Hepatocyte (in vitro differentiated cells): ENCODE data around the gene NDFIP2. TPM values are rescaled to one million over a fixed set of nuclear protein-coding genes. Genes with fewer than 3 reads are reported as not detected.

Experiments
- DNase-seq: peaks from one replicate; pipeline ENCODE4 v3.0.0-alpha.2; 2016; ENCODE audit warnings: low spot score
- H2AFZ ChIP-seq: fragments of 200-600 bp; sonication (generic); 2 replicates; pipeline ENCODE4 v1.6.0; 2016; ENCODE audit warnings: antibody characterized with exemption, mild to moderate bottlenecking
- H3K27ac ChIP-seq: fragments of 200-600 bp; sonication (generic); 2 replicates; pipeline ENCODE4 v1.5.1; 2016; ENCODE audit warnings: mild to moderate bottlenecking
- H3K27me3 ChIP-seq: fragments of 200-600 bp; sonication (generic); 2 replicates; pipeline ENCODE4 v1.6.1; 2016
- H3K36me3 ChIP-seq: fragments of 200-600 bp; sonication (generic); replicated peaks from 2 replicates; pipeline ENCODE4 v1.5.1; 2016; ENCODE audit warnings: low read depth; ENCODE audit not compliant: insufficient read depth
- H3K4me1 ChIP-seq: fragments of 200-600 bp; sonication (generic); 2 replicates; pipeline ENCODE4 v1.5.1; 2016; ENCODE audit warnings: mild to moderate bottlenecking, moderate library complexity; ENCODE audit not compliant: insufficient read depth
- H3K4me2 ChIP-seq: fragments of 200-600 bp; sonication (generic); 2 replicates; pipeline ENCODE4 v1.6.0; 2016
- H3K4me3 ChIP-seq: fragments of 200-600 bp; sonication (generic); 2 replicates; pipeline ENCODE4 v1.5.1; 2016; ENCODE audit warnings: mild to moderate bottlenecking
- H3K79me2 ChIP-seq: fragments of 200-600 bp; sonication (generic); 2 replicates; pipeline ENCODE4 v1.6.0; 2017; ENCODE audit warnings: mild to moderate bottlenecking
- H3K9me2 ChIP-seq: fragments of 200-600 bp; sonication (generic); replicated peaks from 2 replicates; pipeline ENCODE4 v1.6.0; 2017; ENCODE audit warnings: mild to moderate bottlenecking; ENCODE audit not compliant: insufficient read depth
- H3K9me3 ChIP-seq: fragments of 200-600 bp; sonication (generic); 2 replicates; pipeline ENCODE4 v1.5.1; 2016; ENCODE audit warnings: low read depth, mild to moderate bottlenecking
- H4K20me1 ChIP-seq: fragments of 200-600 bp; sonication (generic); 2 replicates; pipeline ENCODE4 v1.6.0; 2016; ENCODE audit warnings: mild to moderate bottlenecking; ENCODE audit not compliant: insufficient read depth, poor library complexity, severe bottlenecking
- EZH2 ChIP-seq: fragments of 200-600 bp; sonication (generic); IDR thresholded peaks from 2 replicates; pipeline ENCODE4 v1.6.1; 2016; ENCODE audit warnings: antibody characterized with exemption, mild to moderate bottlenecking, borderline replicate concordance
- EZH2phosphoT487 ChIP-seq: fragments of 200-600 bp; sonication (generic); IDR thresholded peaks from one replicate; pipeline ENCODE4 v1.6.1; 2018; ENCODE audit warnings: antibody characterized with exemption, mild to moderate bottlenecking, low read depth, moderate library complexity; ENCODE audit not compliant: unreplicated experiment, severe bottlenecking
- WGBS: methylation state at CpG from one replicate; pipeline ENCODE4 v1.1.6; 2016; ENCODE audit warnings: low lambda C conversion rate; ENCODE audit errors: missing lambda C conversion rate; 5-methylcytosine and 5-hydroxymethylcytosine counted together
- polyA plus RNA-seq: library from polyadenylated mRNA; unstranded; fragments of >200 nt; fragmentation: Nextera tagmentation; extraction: Ambion mirVana; gene quantifications from 2 replicates; pipeline ENCODE4 v1.2.1, GENCODE V29; 2016
- total RNA-seq: library from RNA; depleted of rRNA; stranded (reverse); fragments of >200 nt; gene quantifications from 2 replicates; pipeline ENCODE4 v1.2.3, GENCODE V29; 2014
- TF ChIP-seq, protein P1 (sequence below): fragments of 200-600 bp; sonication (generic); IDR thresholded peaks from 2 replicates; pipeline ENCODE4 v1.5.1; 2016; ENCODE audit warnings: antibody characterized with exemption, mild to moderate bottlenecking; ENCODE audit not compliant: poor library complexity

The NDFIP2 gene
- total and polyA plus RNA-seq, 2 experiments from 2014 or later = 54.4 to 80.2 TPM

DNA sequence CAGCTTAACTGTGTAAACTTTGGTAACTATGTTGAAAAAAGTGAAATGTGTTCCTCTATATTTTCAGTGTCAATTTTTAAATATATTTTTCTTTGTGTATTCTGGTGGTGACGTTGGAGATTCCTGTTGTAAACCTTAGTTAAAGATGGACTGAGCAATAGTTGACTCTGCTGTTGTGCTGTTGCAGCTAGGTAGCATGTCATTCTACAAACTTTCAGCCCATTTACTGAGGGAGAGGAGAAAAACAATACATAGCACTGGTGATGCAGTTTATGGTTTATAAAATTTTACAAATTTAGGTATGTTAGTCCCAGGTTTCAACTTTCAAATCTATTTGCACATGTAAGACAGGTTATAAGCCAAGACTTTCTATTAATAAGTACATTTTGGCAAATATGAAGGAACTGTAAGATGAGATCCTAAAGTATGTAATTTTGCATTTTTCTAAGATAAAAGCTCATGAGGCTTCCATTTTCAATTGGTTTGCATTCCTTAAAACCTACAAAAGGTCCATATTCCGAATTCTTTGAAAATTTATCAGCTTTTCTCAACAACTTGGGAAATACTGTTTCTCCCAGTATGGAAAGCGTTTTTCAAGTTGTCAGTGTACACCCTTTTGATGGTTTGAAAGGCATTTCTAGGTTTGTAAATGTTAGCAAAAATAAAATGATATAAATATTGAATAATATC is 1.5 kb downstream of the NDFIP2 start:
- TF ChIP-seq EZH2phosphoT487 (no peak), EZH2 (no peak)
- TF ChIP-seq, protein P1, sequence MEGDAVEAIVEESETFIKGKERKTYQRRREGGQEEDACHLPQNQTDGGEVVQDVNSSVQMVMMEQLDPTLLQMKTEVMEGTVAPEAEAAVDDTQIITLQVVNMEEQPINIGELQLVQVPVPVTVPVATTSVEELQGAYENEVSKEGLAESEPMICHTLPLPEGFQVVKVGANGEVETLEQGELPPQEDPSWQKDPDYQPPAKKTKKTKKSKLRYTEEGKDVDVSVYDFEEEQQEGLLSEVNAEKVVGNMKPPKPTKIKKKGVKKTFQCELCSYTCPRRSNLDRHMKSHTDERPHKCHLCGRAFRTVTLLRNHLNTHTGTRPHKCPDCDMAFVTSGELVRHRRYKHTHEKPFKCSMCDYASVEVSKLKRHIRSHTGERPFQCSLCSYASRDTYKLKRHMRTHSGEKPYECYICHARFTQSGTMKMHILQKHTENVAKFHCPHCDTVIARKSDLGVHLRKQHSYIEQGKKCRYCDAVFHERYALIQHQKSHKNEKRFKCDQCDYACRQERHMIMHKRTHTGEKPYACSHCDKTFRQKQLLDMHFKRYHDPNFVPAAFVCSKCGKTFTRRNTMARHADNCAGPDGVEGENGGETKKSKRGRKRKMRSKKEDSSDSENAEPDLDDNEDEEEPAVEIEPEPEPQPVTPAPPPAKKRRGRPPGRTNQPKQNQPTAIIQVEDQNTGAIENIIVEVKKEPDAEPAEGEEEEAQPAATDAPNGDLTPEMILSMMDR = no peak
- H3K27me3 ChIP-seq = no peaks in the 10 kb centered on the region
- peak; percentile 37 for DNase-seq
- peaks cover 49% of the 10 kb centered on the region for H3K79me2 ChIP-seq
- peaks cover 35% of the 10 kb centered on the region for H3K4me1 ChIP-seq
- H3K9me2 ChIP-seq = no peaks in the 10 kb centered on the region
- H3K9me3 ChIP-seq = no peaks in the 10 kb centered on the region
- peak overlapping the region; percentile 69 for H3K4me3 ChIP-seq
- peak overlapping the region; percentile 76 for H3K4me2 ChIP-seq
- H3K27ac ChIP-seq = peak overlapping the region; percentile 96
- H4K20me1 ChIP-seq = no peaks in the 10 kb centered on the region
- H3K36me3 ChIP-seq = peaks cover 3% of the 10 kb centered on the region
- no peak overlapping the region for H2AFZ ChIP-seq
- 63% methylated on average over 3 of the region's 3 CpGs for WGBS

DNA sequence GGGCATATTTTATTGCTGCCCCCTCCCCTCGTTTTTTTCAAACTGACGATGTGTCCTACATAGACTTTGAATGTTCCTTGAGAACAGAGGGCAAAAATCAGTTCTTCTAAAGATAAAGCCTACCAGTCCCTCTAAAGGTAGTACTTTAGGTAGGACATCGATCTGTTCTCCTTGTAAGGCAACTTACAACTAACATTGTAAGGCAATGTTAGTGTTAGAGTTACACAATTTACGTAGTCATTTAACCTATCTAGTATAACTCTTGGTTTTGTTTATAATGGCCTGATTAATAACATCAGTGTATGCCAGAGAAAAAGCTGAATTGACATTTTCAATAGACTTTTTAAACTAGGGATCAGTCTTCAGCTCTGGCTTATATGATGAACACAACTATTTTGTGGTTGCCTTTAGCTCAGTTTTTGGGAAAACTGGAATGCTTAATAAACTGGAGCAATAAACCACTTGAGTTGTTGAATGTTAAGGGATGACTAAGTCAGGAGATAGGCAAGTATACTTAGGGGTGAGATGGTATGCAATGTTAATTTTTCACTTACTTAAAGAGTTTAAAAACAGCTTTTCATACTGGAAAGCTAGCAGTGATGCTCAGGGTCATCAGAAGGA is 2.2 kb downstream of the NDFIP2 start:
- Histone ChIP-seq H3K4me1 (peaks cover 35% of the 10 kb centered on the region), H3K9me3 (no peaks in the 10 kb centered on the region), H3K27me3 (no peaks in the 10 kb centered on the region), H3K36me3 (peaks cover 3% of the 10 kb centered on the region), H4K20me1 (peaks cover 3% of the 10 kb centered on the region), H3K4me2 (peak overlapping the region; percentile 76), H3K79me2 (peaks cover 57% of the 10 kb centered on the region), H3K27ac (peak overlapping the region; percentile 96), H3K9me2 (no peaks in the 10 kb centered on the region), H2AFZ (no peak overlapping the region), H3K4me3 (peak overlapping the region; percentile 69)
- DNase-seq = no peak
- 54% methylated on average over 4 of the region's 4 CpGs for WGBS
- TF ChIP-seq EZH2phosphoT487 = no peak
- TF ChIP-seq EZH2 = no peak

DNA sequence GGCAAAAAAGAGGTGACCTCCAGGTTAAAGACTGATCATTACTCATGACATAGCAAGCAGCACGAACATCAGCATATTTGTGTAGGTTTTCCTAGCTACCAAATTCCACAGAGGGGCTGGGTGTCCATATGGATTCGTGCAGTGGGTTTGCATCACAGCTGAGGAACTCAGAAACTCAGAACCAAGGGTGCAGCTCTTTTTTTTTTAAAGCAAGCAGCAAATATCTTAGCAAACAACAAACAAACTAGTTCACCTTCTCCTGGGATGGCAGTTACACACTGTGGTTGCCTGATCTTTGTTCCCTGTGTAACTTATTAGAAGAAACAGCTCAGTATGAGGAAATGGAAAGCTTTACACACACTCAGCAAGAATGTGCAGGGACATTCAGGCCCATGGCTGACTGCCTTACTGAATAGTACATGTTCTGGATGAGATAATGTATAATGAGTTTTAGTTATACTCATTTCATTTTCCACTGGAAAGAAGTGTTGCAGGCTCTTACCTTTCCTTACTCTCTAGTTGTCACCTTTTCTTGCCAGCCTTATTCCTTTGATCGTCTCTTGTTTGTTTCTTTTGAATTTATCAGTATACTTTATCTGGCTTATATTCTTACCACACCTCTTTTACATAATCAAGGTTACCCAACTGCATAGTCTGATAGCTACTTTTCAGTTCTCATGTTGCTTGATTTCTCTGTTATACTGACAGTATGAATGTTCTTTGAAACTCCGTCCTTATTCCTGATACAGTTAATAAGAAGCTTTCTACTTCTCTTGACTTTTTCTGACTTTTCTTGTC is 4.3 kb downstream of the NDFIP2 start:
- Histone ChIP-seq H3K27me3 (no peaks in the 10 kb centered on the region), H3K27ac (peak overlapping the region; percentile 96), H3K4me1 (peaks cover 35% of the 10 kb centered on the region), H3K4me3 (no peak overlapping the region), H3K4me2 (peak overlapping the region; percentile 76), H3K79me2 (peaks cover 77% of the 10 kb centered on the region), H3K9me2 (no peaks in the 10 kb centered on the region), H4K20me1 (peaks cover 17% of the 10 kb centered on the region), H3K9me3 (no peaks in the 10 kb centered on the region), H2AFZ (no peak overlapping the region), H3K36me3 (peaks cover 3% of the 10 kb centered on the region)
- peak; percentile 80 for DNase-seq
- TF ChIP-seq, protein P1 = no peak
- TF ChIP-seq EZH2phosphoT487 = no peak
- TF ChIP-seq EZH2 = no peak
- 46% methylated on average over 4 of the region's 4 CpGs for WGBS
